HEK293 (cell line): Measurements from ENCODE around the gene ABHD11.

Experiments
- AEBP2 ChIP-seq: fragments of 450-650 bp; formaldehyde crosslinking; IDR thresholded peaks from 2 replicates; pipeline ENCODE4 v1.5.1; 2016; ENCODE audit warnings: missing biosample characterization, missing genetic modification characterization, borderline replicate concordance
- ATF2 ChIP-seq: fragments of 450-650 bp; formaldehyde crosslinking; IDR thresholded peaks from 2 replicates; pipeline ENCODE4 v1.5.1; 2016; ENCODE audit warnings: missing biosample characterization, missing genetic modification characterization, low read depth
- BCL6B ChIP-seq: fragments of 450-650 bp; formaldehyde crosslinking; IDR thresholded peaks from 2 replicates; pipeline ENCODE4 v1.5.1; 2017; ENCODE audit warnings: missing biosample characterization, missing genetic modification characterization
- EGR2 ChIP-seq: fragments of 450-650 bp; formaldehyde crosslinking; IDR thresholded peaks from 2 replicates; pipeline ENCODE4 v1.5.1; 2016; ENCODE audit warnings: low read depth, missing biosample characterization, missing genetic modification characterization
- GFI1B ChIP-seq: fragments of 450-650 bp; formaldehyde crosslinking; IDR thresholded peaks from 2 replicates; pipeline ENCODE4 v1.5.1; 2016; ENCODE audit warnings: missing biosample characterization, missing genetic modification characterization
- HOXA7 ChIP-seq: sonication (generic); formaldehyde crosslinking; IDR thresholded peaks from 2 replicates; pipeline ENCODE4 v1.8.1; 2022; ENCODE audit warnings: missing genetic modification reagents, borderline replicate concordance
- HOXD13 ChIP-seq: sonication (generic); formaldehyde crosslinking; IDR thresholded peaks from 2 replicates; pipeline ENCODE4 v1.8.0; 2022; ENCODE audit warnings: missing genetic modification reagents, borderline replicate concordance
- KLF17 ChIP-seq: fragments of 450-650 bp; formaldehyde crosslinking; IDR thresholded peaks from 2 replicates; pipeline ENCODE4 v1.5.1; 2016; ENCODE audit warnings: missing biosample characterization, missing genetic modification characterization
- MEIS1 ChIP-seq: sonication (generic); formaldehyde crosslinking; IDR thresholded peaks from 2 replicates; pipeline ENCODE4 v1.8.1; 2022; ENCODE audit warnings: missing genetic modification reagents, mild to moderate bottlenecking, borderline replicate concordance
- PBX3 ChIP-seq: sonication (generic); formaldehyde crosslinking; IDR thresholded peaks from 2 replicates; pipeline ENCODE4 v1.8.1; 2022; ENCODE audit warnings: mild to moderate bottlenecking, moderate library complexity, missing genetic modification reagents
- RBAK ChIP-seq: fragments of 450-650 bp; formaldehyde crosslinking; IDR thresholded peaks from 2 replicates; pipeline ENCODE4 v1.5.1; 2016; ENCODE audit warnings: missing biosample characterization, missing genetic modification characterization
- SALL2 ChIP-seq: fragments of 450-650 bp; formaldehyde crosslinking; IDR thresholded peaks from 2 replicates; pipeline ENCODE4 v1.5.0; 2017; ENCODE audit warnings: missing biosample characterization, mild to moderate bottlenecking, missing genetic modification characterization, borderline replicate concordance
- SCRT1 ChIP-seq: fragments of 450-650 bp; formaldehyde crosslinking; IDR thresholded peaks from 2 replicates; pipeline ENCODE4 v1.5.1; 2016; ENCODE audit warnings: missing biosample characterization, missing genetic modification characterization, borderline replicate concordance
- TRIM28 ChIP-seq: IDR thresholded peaks from 2 replicates; pipeline ENCODE4 v1.6.1; 2011; ENCODE audit warnings: low read length, control low read depth, borderline replicate concordance
- ZBTB21 ChIP-seq: fragments of 450-650 bp; formaldehyde crosslinking; IDR thresholded peaks from 2 replicates; pipeline ENCODE4 v1.5.1; 2017; ENCODE audit warnings: missing biosample characterization, missing genetic modification characterization
- ZBTB8A ChIP-seq: fragments of 450-650 bp; formaldehyde crosslinking; IDR thresholded peaks from 2 replicates; pipeline ENCODE4 v1.5.1; 2016; ENCODE audit warnings: missing biosample characterization, missing genetic modification characterization
- ZFP41 ChIP-seq: fragments of 450-650 bp; formaldehyde crosslinking; IDR thresholded peaks from 2 replicates; pipeline ENCODE4 v1.5.1; 2016; ENCODE audit warnings: missing biosample characterization, missing genetic modification characterization, borderline replicate concordance
- ZNF121 ChIP-seq: fragments of 450-650 bp; formaldehyde crosslinking; IDR thresholded peaks from 2 replicates; pipeline ENCODE4 v1.5.1; 2016; ENCODE audit warnings: missing biosample characterization, missing genetic modification characterization
- ZNF132 ChIP-seq: fragments of 450-650 bp; formaldehyde crosslinking; IDR thresholded peaks from 2 replicates; pipeline ENCODE4 v1.5.1; 2017; ENCODE audit warnings: missing biosample characterization, missing genetic modification characterization, borderline replicate concordance
- ZNF146 ChIP-seq: fragments of 450-650 bp; formaldehyde crosslinking; IDR thresholded peaks from 2 replicates; pipeline ENCODE4 v1.5.1; 2016; ENCODE audit warnings: missing biosample characterization, missing genetic modification characterization
- ZNF184 ChIP-seq: fragments of 450-650 bp; IDR thresholded peaks from 2 replicates; pipeline ENCODE4 v1.5.1; 2018; ENCODE audit warnings: missing biosample characterization, mild to moderate bottlenecking, missing genetic modification characterization
- ZNF202 ChIP-seq: fragments of 450-650 bp; formaldehyde crosslinking; IDR thresholded peaks from 2 replicates; pipeline ENCODE4 v1.5.1; 2016; ENCODE audit warnings: missing biosample characterization, missing genetic modification characterization, borderline replicate concordance
- ZNF274 ChIP-seq, 2 experiments: fragments of 200-500 bp in 1 of 2; fragments of 450-650 bp in 1 of 2; sonication (Bioruptor generic) in 1 of 2; formaldehyde crosslinking in 1 of 2; IDR thresholded peaks; 2 replicates each; pipeline versions ENCODE4 v1.5.1 to v1.6.1; 2014 to 2016; ENCODE audit warnings: borderline replicate concordance in 1 of 2, inconsistent platforms in 1 of 2, low read length in 1 of 2, missing biosample characterization in 1 of 2, missing genetic modification characterization in 1 of 2
- ZNF416 ChIP-seq: fragments of 450-650 bp; formaldehyde crosslinking; IDR thresholded peaks from 2 replicates; pipeline ENCODE4 v1.5.1; 2016; ENCODE audit warnings: missing biosample characterization, missing genetic modification characterization
- ZNF426 ChIP-seq: fragments of 450-650 bp; formaldehyde crosslinking; IDR thresholded peaks from 2 replicates; pipeline ENCODE4 v1.5.1; 2017; ENCODE audit warnings: missing biosample characterization, missing genetic modification characterization, mild to moderate bottlenecking, inconsistent platforms, moderate library complexity
- ZNF513 ChIP-seq: fragments of 450-650 bp; IDR thresholded peaks from 2 replicates; pipeline ENCODE4 v1.5.1; 2018; ENCODE audit warnings: missing biosample characterization, missing genetic modification characterization
- ZNF571 ChIP-seq: fragments of 450-650 bp; formaldehyde crosslinking; IDR thresholded peaks from 2 replicates; pipeline ENCODE4 v1.5.0; 2017; ENCODE audit warnings: missing biosample characterization, missing genetic modification characterization
- ZNF658 ChIP-seq: fragments of 450-650 bp; formaldehyde crosslinking; IDR thresholded peaks from 2 replicates; pipeline ENCODE4; 2016; ENCODE audit warnings: missing biosample characterization, missing genetic modification characterization
- ZNF707 ChIP-seq: fragments of 450-650 bp; formaldehyde crosslinking; IDR thresholded peaks from 2 replicates; pipeline ENCODE4 v1.5.1; 2016; ENCODE audit warnings: missing biosample characterization, missing genetic modification characterization
- ZNF768 ChIP-seq: fragments of 450-650 bp; formaldehyde crosslinking; IDR thresholded peaks from 2 replicates; pipeline ENCODE4 v1.5.1; 2018; ENCODE audit warnings: missing biosample characterization, mild to moderate bottlenecking, missing genetic modification characterization
- ZNF791 ChIP-seq: fragments of 450-650 bp; formaldehyde crosslinking; IDR thresholded peaks from 2 replicates; pipeline ENCODE4 v1.5.1; 2016; ENCODE audit warnings: missing biosample characterization, missing genetic modification characterization
- ZSCAN30 ChIP-seq: fragments of 450-650 bp; IDR thresholded peaks from 2 replicates; pipeline ENCODE4 v1.5.1; 2018; ENCODE audit warnings: missing biosample characterization, mild to moderate bottlenecking, missing genetic modification characterization, moderate library complexity

Gene ABHD11

GRCh38 chr7:73770002-73770859 is 31.6 kb upstream of the ABHD11 start, which contains the start of gene CLDN3 (continued):
- TF ChIP-seq HOXA7 (no peak), ZSCAN30 (tag by site-specific recombination) (no peak), ZFP41 (tag by site-specific recombination) (no peak), ZNF202 (tag by site-specific recombination) (no peak), ZNF274 (IDR thresholded peaks at IDR 0.05; ENCODE audit: low read length) (no peak), ZNF274 (tag by site-specific recombination; IDR thresholded peaks at IDR 0.05; ENCODE audit: borderline replicate concordance) (no peak), HOXD13 (CRISPR knock-in tag) (no peak), SCRT1 (tag by site-specific recombination) (peak; percentile 57), ZNF791 (tag by site-specific recombination) (no peak), SALL2 (tag by site-specific recombination) (no peak), ZNF658 (tag by site-specific recombination) (no peak), AEBP2 (tag by site-specific recombination) (no peak), PBX3 (CRISPR knock-in tag) (no peak), ZBTB21 (no peak), ZNF426 (no peak), MEIS1 (CRISPR knock-in tag) (no peak), ZNF132 (tag by site-specific recombination) (no peak), ZNF513 (tag by site-specific recombination) (no peak), ZNF121 (no peak), GFI1B (tag by site-specific recombination) (no peak), ZNF184 (no peak), ZNF416 (tag by site-specific recombination) (no peak), ZNF768 (no peak), RBAK (tag by site-specific recombination) (no peak), KLF17 (tag by site-specific recombination) (0 out of 2 replicates have a peak, but pooled peaks have one; percentile 13), ZNF146 (no peak), BCL6B (tag by site-specific recombination) (no peak), ZBTB8A (peak; percentile 30; the same call in 1 of the 2 replicates), ZNF707 (no peak), ATF2 (tag by site-specific recombination) (no peak), TRIM28 (no peak), EGR2 (tag by site-specific recombination) (peak; percentile 67), ZNF571 (no peak)
